ENCODE measurements around the gene BID.
"Not testable (repeated sequence)": the region's sequence is repeated elsewhere in the genome, so short reads cannot be mapped to it uniquely, and the experiment has no call there.

Gene BID

DNA sequence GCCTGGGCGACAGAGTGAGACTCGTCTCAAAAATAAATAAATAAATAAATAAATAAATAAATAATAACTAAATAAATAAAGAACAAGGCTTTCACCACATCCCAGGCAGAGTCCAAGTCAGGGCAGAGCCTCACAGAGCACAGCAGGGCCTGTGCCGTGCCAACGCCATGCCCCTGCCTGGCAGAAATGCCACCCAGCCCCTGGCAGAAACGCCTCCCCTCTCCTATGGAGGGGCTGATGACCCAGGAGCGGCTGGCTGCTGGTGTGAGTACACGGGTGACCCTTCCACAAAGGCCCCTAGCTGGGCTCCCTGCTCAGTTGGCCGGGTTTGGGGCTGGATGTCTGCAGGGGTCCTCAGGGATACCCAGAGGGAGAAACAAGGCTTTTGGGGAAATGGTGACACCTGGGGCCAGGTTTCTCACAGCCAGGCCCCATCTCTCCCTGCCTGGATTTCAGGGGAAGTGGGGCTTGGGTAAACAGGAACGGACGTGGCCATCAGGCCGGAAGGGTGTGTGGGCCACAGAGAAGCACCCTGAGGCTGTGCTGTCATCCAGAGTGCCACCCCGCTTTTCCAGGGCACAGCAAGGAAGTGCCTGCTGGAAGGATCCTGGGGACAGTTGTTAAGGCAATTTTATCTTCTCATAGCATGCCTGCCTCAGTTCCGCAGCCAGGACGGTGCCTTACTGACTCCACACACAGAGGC, 5.1 kb downstream of the BID start:
- H3K4me3 ChIP-seq (ENCODE audit: insufficient read depth, low read depth, low read length): no peak overlapping the region
- peaks cover 6% of the 10 kb centered on the region for H3K4me1 ChIP-seq (ENCODE audit: control insufficient read depth, insufficient read depth, low read length)
- H3K36me3 ChIP-seq (ENCODE audit: control insufficient read depth, insufficient read depth, low read length): no peaks in the 10 kb centered on the region
- WGBS, 2 experiments: 89 to 91% methylated on average over 12 of the region's 14 CpGs
- H3K9me3 ChIP-seq (ENCODE audit: control insufficient read depth, low read length): no peaks in the 10 kb centered on the region
- H3K27ac ChIP-seq (ENCODE audit: insufficient read depth, low read depth, low read length, poor library complexity, severe bottlenecking): no peak overlapping the region
- no peaks in the 10 kb centered on the region for H3K27me3 ChIP-seq (ENCODE audit: control insufficient read depth, insufficient read depth, low read length, poor library complexity, severe bottlenecking)

- Histone ChIP-seq H3K27me3 (ENCODE audit: control insufficient read depth, insufficient read depth, low read length, poor library complexity, severe bottlenecking) (no peaks in the 10 kb centered on the region), H3K4me3 (ENCODE audit: insufficient read depth, low read depth, low read length) (no peak overlapping the region), H3K36me3 (ENCODE audit: control insufficient read depth, insufficient read depth, low read length) (no peaks in the 10 kb centered on the region), H3K27ac (ENCODE audit: insufficient read depth, low read depth, low read length, poor library complexity, severe bottlenecking) (no peak overlapping the region), H3K9me3 (ENCODE audit: control insufficient read depth, low read length) (no peaks in the 10 kb centered on the region), H3K4me1 (ENCODE audit: control insufficient read depth, insufficient read depth, low read length) (no peaks in the 10 kb centered on the region)
- WGBS, 2 experiments: 91 to 96% methylated on average over 14 of the region's 14 CpGs
These were observed 6.8 kb downstream of the BID start for GRCh38 chr22:17767233-17768065.

- H3K27ac ChIP-seq (ENCODE audit: insufficient read depth, low read depth, low read length, poor library complexity, severe bottlenecking); H3K9me3 ChIP-seq (ENCODE audit: control insufficient read depth, low read length); H3K36me3 ChIP-seq (ENCODE audit: control insufficient read depth, insufficient read depth, low read length); H3K27me3 ChIP-seq (ENCODE audit: control insufficient read depth, insufficient read depth, low read length, poor library complexity, severe bottlenecking); H3K4me1 ChIP-seq (ENCODE audit: control insufficient read depth, insufficient read depth, low read length); H3K4me3 ChIP-seq (ENCODE audit: insufficient read depth, low read depth, low read length): not testable (repeated sequence)
- 81 to 88% methylated on average over 5 of the region's 5 CpGs for WGBS, 2 experiments
These were observed 9.4 kb downstream of the BID start for GRCh38 chr22:17764852-17765251.

DNA sequence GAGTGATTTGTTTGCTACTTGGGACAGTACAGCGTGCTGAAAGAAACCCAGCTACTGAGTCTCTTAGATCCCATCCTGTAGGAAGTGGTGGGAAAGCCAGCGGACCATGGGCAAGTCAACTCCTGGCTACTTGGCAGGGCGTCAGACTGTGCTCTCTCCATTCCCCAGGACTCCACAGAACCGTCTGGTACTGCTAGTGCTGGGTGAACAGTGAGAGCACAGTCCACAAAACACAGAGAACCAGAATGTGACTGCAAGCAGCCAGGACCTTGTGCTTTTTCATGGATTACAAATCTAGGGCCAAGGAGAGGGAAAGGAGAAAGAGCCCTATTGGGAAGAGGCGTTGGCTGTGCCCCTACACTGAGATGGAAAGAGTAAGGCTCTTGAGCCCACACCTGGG, 10.2 kb downstream of the BID start:
- Histone ChIP-seq H3K4me3 (ENCODE audit: insufficient read depth, low read depth, low read length) (no peak overlapping the region), H3K36me3 (ENCODE audit: control insufficient read depth, insufficient read depth, low read length) (no peaks in the 10 kb centered on the region), H3K9me3 (ENCODE audit: control insufficient read depth, low read length) (no peaks in the 10 kb centered on the region), H3K4me1 (ENCODE audit: control insufficient read depth, insufficient read depth, low read length) (no peaks in the 10 kb centered on the region), H3K27me3 (ENCODE audit: control insufficient read depth, insufficient read depth, low read length, poor library complexity, severe bottlenecking) (no peaks in the 10 kb centered on the region), H3K27ac (ENCODE audit: insufficient read depth, low read depth, low read length, poor library complexity, severe bottlenecking) (no peak overlapping the region)
- WGBS, 2 experiments: 89% methylated on average over 5 of the region's 5 CpGs

- H3K27me3 ChIP-seq (ENCODE audit: control insufficient read depth, insufficient read depth, low read length, poor library complexity, severe bottlenecking); H3K9me3 ChIP-seq (ENCODE audit: control insufficient read depth, low read length); H3K27ac ChIP-seq (ENCODE audit: insufficient read depth, low read depth, low read length, poor library complexity, severe bottlenecking); H3K36me3 ChIP-seq (ENCODE audit: control insufficient read depth, insufficient read depth, low read length); H3K4me3 ChIP-seq (ENCODE audit: insufficient read depth, low read depth, low read length); H3K4me1 ChIP-seq (ENCODE audit: control insufficient read depth, insufficient read depth, low read length): not testable (repeated sequence)
- WGBS, 2 experiments: 91 to 94% methylated on average over 9 to 10 of the region's 10 CpGs
These were observed 10.8 kb downstream of the BID start for GRCh38 chr22:17763442-17763841.

DNA sequence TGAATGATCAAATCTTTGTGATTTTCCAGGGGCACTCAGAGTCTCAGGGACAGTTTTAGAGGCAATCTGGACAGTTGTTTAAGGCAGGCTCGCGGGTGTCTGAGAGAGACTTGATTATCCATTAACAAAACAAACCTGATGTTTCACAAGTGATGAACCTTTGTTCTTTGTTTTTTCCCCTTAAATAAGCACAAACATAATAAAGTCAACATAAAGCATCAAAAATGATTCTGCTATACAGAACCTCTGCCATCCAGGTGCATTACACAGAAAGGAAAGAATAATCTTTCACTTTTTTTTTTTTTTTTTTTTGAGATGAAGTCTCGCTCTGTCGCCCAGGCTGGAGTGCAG, 13.2 kb downstream of the BID start:
- Histone ChIP-seq H3K36me3 (ENCODE audit: control insufficient read depth, insufficient read depth, low read length) (no peaks in the 10 kb centered on the region), H3K27me3 (ENCODE audit: control insufficient read depth, insufficient read depth, low read length, poor library complexity, severe bottlenecking) (no peaks in the 10 kb centered on the region), H3K4me1 (ENCODE audit: control insufficient read depth, insufficient read depth, low read length) (no peaks in the 10 kb centered on the region), H3K4me3 (ENCODE audit: insufficient read depth, low read depth, low read length) (no peak overlapping the region), H3K27ac (ENCODE audit: insufficient read depth, low read depth, low read length, poor library complexity, severe bottlenecking) (no peak overlapping the region), H3K9me3 (ENCODE audit: control insufficient read depth, low read length) (no peaks in the 10 kb centered on the region)
- WGBS, 2 experiments: 95 to 98% methylated on average over 2 of the region's 4 CpGs

GRCh38 chr22:17754233-17754925, 19.9 kb downstream of the BID start:
- Histone ChIP-seq H3K4me1 (ENCODE audit: control insufficient read depth, insufficient read depth, low read length) (peaks cover 5% of the 10 kb centered on the region), H3K27me3 (ENCODE audit: control insufficient read depth, insufficient read depth, low read length, poor library complexity, severe bottlenecking) (no peaks in the 10 kb centered on the region), H3K36me3 (ENCODE audit: control insufficient read depth, insufficient read depth, low read length) (no peaks in the 10 kb centered on the region), H3K9me3 (ENCODE audit: control insufficient read depth, low read length) (no peaks in the 10 kb centered on the region), H3K4me3 (ENCODE audit: insufficient read depth, low read depth, low read length) (no peak overlapping the region), H3K27ac (ENCODE audit: insufficient read depth, low read depth, low read length, poor library complexity, severe bottlenecking) (no peak overlapping the region)
- WGBS, 2 experiments: 80 to 82% methylated on average over 14 of the region's 14 CpGs

GRCh38 chr22:17753401-17753989, 20.8 kb downstream of the BID start:
- Histone ChIP-seq H3K4me3 (ENCODE audit: insufficient read depth, low read depth, low read length) (no peak overlapping the region), H3K27me3 (ENCODE audit: control insufficient read depth, insufficient read depth, low read length, poor library complexity, severe bottlenecking) (no peaks in the 10 kb centered on the region), H3K9me3 (ENCODE audit: control insufficient read depth, low read length) (no peaks in the 10 kb centered on the region), H3K36me3 (ENCODE audit: control insufficient read depth, insufficient read depth, low read length) (no peaks in the 10 kb centered on the region), H3K4me1 (ENCODE audit: control insufficient read depth, insufficient read depth, low read length) (peaks cover 5% of the 10 kb centered on the region), H3K27ac (ENCODE audit: insufficient read depth, low read depth, low read length, poor library complexity, severe bottlenecking) (no peak overlapping the region)
- 93 to 97% methylated on average over 13 of the region's 13 CpGs for WGBS, 2 experiments

GRCh38 chr22:17751596-17751995, 22.7 kb downstream of the BID start:
- no peaks in the 10 kb centered on the region for H3K9me3 ChIP-seq (ENCODE audit: control insufficient read depth, low read length)
- no peaks in the 10 kb centered on the region for H3K36me3 ChIP-seq (ENCODE audit: control insufficient read depth, insufficient read depth, low read length)
- peaks cover 5% of the 10 kb centered on the region for H3K4me1 ChIP-seq (ENCODE audit: control insufficient read depth, insufficient read depth, low read length)
- 91 to 93% methylated on average over 6 of the region's 6 CpGs for WGBS, 2 experiments
- no peak overlapping the region for H3K4me3 ChIP-seq (ENCODE audit: insufficient read depth, low read depth, low read length)
- no peak overlapping the region for H3K27ac ChIP-seq (ENCODE audit: insufficient read depth, low read depth, low read length, poor library complexity, severe bottlenecking)
- no peaks in the 10 kb centered on the region for H3K27me3 ChIP-seq (ENCODE audit: control insufficient read depth, insufficient read depth, low read length, poor library complexity, severe bottlenecking)
